IPS-20b (cell line): ENCODE data around the gene ARGLU1.

Experiments
- H3K27ac ChIP-seq: one replicate; pipeline ENCODE4 v1.5.1; 2013; ENCODE audit warnings: low read length
- H3K27me3 ChIP-seq: 2 replicates; pipeline ENCODE4 v1.6.1; 2013; ENCODE audit warnings: mild to moderate bottlenecking, low read length, inconsistent platforms; ENCODE audit not compliant: insufficient read depth
- H3K36me3 ChIP-seq: 2 replicates; pipeline ENCODE4 v1.6.1; 2013; ENCODE audit warnings: low read depth, mild to moderate bottlenecking, inconsistent platforms, low read length, moderate library complexity; ENCODE audit not compliant: insufficient read depth
- H3K4me1 ChIP-seq: 2 replicates; pipeline ENCODE4 v1.6.1; 2013; ENCODE audit warnings: mild to moderate bottlenecking, control low read depth, inconsistent platforms, low read length, moderate library complexity; ENCODE audit not compliant: insufficient read depth
- H3K4me3 ChIP-seq: 2 replicates; pipeline ENCODE4 v1.5.1; 2013; ENCODE audit warnings: mild to moderate bottlenecking, low read length, inconsistent platforms
- H3K9ac ChIP-seq: 2 replicates; pipeline ENCODE4 v1.6.1; 2013; ENCODE audit warnings: low read depth, mild to moderate bottlenecking, inconsistent platforms, low read length, moderate library complexity
- H3K9me3 ChIP-seq: 2 replicates; pipeline ENCODE4 v1.6.1; 2013; ENCODE audit warnings: mild to moderate bottlenecking, low read depth, low read length, inconsistent platforms; ENCODE audit not compliant: insufficient read depth

Gene ARGLU1

GRCh38 chr13:106599875-106600797 lies 32.2 kb upstream of the ARGLU1 start:
- Histone ChIP-seq H3K9ac (no peak overlapping the region), H3K9me3 (no peaks in the 10 kb centered on the region), H3K4me1 (no peaks in the 10 kb centered on the region), H3K27me3 (no peaks in the 10 kb centered on the region), H3K36me3 (no peaks in the 10 kb centered on the region), H3K27ac (no peak overlapping the region), H3K4me3 (no peak overlapping the region)

- H3K4me3 ChIP-seq = no peak overlapping the region
- no peaks in the 10 kb centered on the region for H3K4me1 ChIP-seq
- no peaks in the 10 kb centered on the region for H3K27me3 ChIP-seq
- H3K9ac ChIP-seq = no peak overlapping the region
- H3K9me3 ChIP-seq = no peaks in the 10 kb centered on the region
- H3K27ac ChIP-seq = no peak overlapping the region
- no peaks in the 10 kb centered on the region for H3K36me3 ChIP-seq
Observed at GRCh38 chr13:106597749-106598395, 29.9 kb upstream of the ARGLU1 start.

- Histone ChIP-seq H3K36me3 (no peaks in the 10 kb centered on the region), H3K27ac (no peak overlapping the region), H3K4me1 (no peaks in the 10 kb centered on the region), H3K9me3 (no peaks in the 10 kb centered on the region), H3K27me3 (no peaks in the 10 kb centered on the region), H3K9ac (no peak overlapping the region), H3K4me3 (no peak overlapping the region)
Observed at GRCh38 chr13:106597186-106597585, 29.2 kb upstream of the ARGLU1 start.

GRCh38 chr13:106596275-106596937 lies 28.5 kb upstream of the ARGLU1 start:
- Histone ChIP-seq H3K27ac (no peak overlapping the region), H3K27me3 (no peaks in the 10 kb centered on the region), H3K4me3 (no peak overlapping the region), H3K4me1 (no peaks in the 10 kb centered on the region), H3K9ac (no peak overlapping the region), H3K36me3 (no peaks in the 10 kb centered on the region), H3K9me3 (no peaks in the 10 kb centered on the region)

GRCh38 chr13:106595625-106596024 lies 27.7 kb upstream of the ARGLU1 start:
- Histone ChIP-seq H3K4me3 (no peak overlapping the region), H3K9ac (no peak overlapping the region), H3K27me3 (no peaks in the 10 kb centered on the region), H3K4me1 (no peaks in the 10 kb centered on the region), H3K27ac (no peak overlapping the region), H3K9me3 (no peaks in the 10 kb centered on the region), H3K36me3 (no peaks in the 10 kb centered on the region)

GRCh38 chr13:106594980-106595379 lies 27.0 kb upstream of the ARGLU1 start:
- Histone ChIP-seq H3K9ac (no peak overlapping the region), H3K27me3 (no peaks in the 10 kb centered on the region), H3K27ac (no peak overlapping the region), H3K4me3 (no peak overlapping the region), H3K4me1 (no peaks in the 10 kb centered on the region), H3K9me3 (no peaks in the 10 kb centered on the region), H3K36me3 (no peaks in the 10 kb centered on the region)

- no peak overlapping the region for H3K9ac ChIP-seq
- no peaks in the 10 kb centered on the region for H3K9me3 ChIP-seq
- no peaks in the 10 kb centered on the region for H3K36me3 ChIP-seq
- H3K4me1 ChIP-seq = no peaks in the 10 kb centered on the region
- H3K27me3 ChIP-seq = no peaks in the 10 kb centered on the region
- H3K27ac ChIP-seq = no peak overlapping the region
- no peak overlapping the region for H3K4me3 ChIP-seq
Observed at GRCh38 chr13:106593132-106593531, 25.2 kb upstream of the ARGLU1 start.

GRCh38 chr13:106591299-106591698 lies 23.4 kb upstream of the ARGLU1 start:
- H3K36me3 ChIP-seq = no peaks in the 10 kb centered on the region
- peaks cover 8% of the 10 kb centered on the region; the same call in 1 of the 2 replicates for H3K9me3 ChIP-seq
- H3K4me3 ChIP-seq = no peak overlapping the region
- no peaks in the 10 kb centered on the region for H3K4me1 ChIP-seq
- H3K9ac ChIP-seq = no peak overlapping the region
- H3K27ac ChIP-seq = no peak overlapping the region
- no peaks in the 10 kb centered on the region for H3K27me3 ChIP-seq

- peaks cover 24% of the 10 kb centered on the region; the same call in 1 of the 2 replicates for H3K9me3 ChIP-seq
- no peak overlapping the region for H3K4me3 ChIP-seq
- H3K27ac ChIP-seq = no peak overlapping the region
- no peaks in the 10 kb centered on the region for H3K27me3 ChIP-seq
- H3K36me3 ChIP-seq = no peaks in the 10 kb centered on the region
- H3K4me1 ChIP-seq = no peaks in the 10 kb centered on the region
- no peak overlapping the region for H3K9ac ChIP-seq
Observed at GRCh38 chr13:106589716-106590115, 21.8 kb upstream of the ARGLU1 start.

- Histone ChIP-seq H3K27ac (no peak overlapping the region), H3K4me1 (no peaks in the 10 kb centered on the region), H3K9ac (no peak overlapping the region), H3K36me3 (no peaks in the 10 kb centered on the region), H3K9me3 (peaks cover 30% of the 10 kb centered on the region), H3K27me3 (no peaks in the 10 kb centered on the region), H3K4me3 (no peak overlapping the region)
Observed at GRCh38 chr13:106588367-106588766, 20.4 kb upstream of the ARGLU1 start.

GRCh38 chr13:106587787-106588186 lies 19.9 kb upstream of the ARGLU1 start:
- Histone ChIP-seq H3K36me3 (no peaks in the 10 kb centered on the region), H3K9me3 (peaks cover 30% of the 10 kb centered on the region), H3K27me3 (no peaks in the 10 kb centered on the region), H3K4me3 (no peak overlapping the region), H3K9ac (no peak overlapping the region), H3K27ac (no peak overlapping the region), H3K4me1 (no peaks in the 10 kb centered on the region)
